ENCODE results near the gene DYNC2H1.
A peak's percentile ranks its signal among the peaks of the same experiment; 100 is the strongest.

The DYNC2H1 gene

GRCh38 chr11:103108933-103109817, at the start of gene DYNC2H1:
Gene DYNC2H1 (plus strand): TSS chr11:103109426. CDS start chr11:103109575, 149 bp downstream.
- peaks cover 2% of the 10 kb centered on the region for H3K9me3 Mint-ChIP-seq
- H3K4me1 Mint-ChIP-seq, result peaks cover 12% of the 10 kb centered on the region
- peak within 1 kb of the TSS; percentile 80 to 97 (median 92) for H3K27ac Mint-ChIP-seq
- TF ChIP-seq, protein P1, sequence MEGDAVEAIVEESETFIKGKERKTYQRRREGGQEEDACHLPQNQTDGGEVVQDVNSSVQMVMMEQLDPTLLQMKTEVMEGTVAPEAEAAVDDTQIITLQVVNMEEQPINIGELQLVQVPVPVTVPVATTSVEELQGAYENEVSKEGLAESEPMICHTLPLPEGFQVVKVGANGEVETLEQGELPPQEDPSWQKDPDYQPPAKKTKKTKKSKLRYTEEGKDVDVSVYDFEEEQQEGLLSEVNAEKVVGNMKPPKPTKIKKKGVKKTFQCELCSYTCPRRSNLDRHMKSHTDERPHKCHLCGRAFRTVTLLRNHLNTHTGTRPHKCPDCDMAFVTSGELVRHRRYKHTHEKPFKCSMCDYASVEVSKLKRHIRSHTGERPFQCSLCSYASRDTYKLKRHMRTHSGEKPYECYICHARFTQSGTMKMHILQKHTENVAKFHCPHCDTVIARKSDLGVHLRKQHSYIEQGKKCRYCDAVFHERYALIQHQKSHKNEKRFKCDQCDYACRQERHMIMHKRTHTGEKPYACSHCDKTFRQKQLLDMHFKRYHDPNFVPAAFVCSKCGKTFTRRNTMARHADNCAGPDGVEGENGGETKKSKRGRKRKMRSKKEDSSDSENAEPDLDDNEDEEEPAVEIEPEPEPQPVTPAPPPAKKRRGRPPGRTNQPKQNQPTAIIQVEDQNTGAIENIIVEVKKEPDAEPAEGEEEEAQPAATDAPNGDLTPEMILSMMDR (IDR thresholded peaks at IDR 0.05; ENCODE audit: unreplicated experiment in 3 of 3), result peak; percentile 56 to 61 (median 56)
- H3K27me3 Mint-ChIP-seq (ENCODE audit: low read depth), result no peaks in the 10 kb centered on the region
- peaks cover 9% of the 10 kb centered on the region for H3K36me3 Mint-ChIP-seq (ENCODE audit: low read depth)
- H3K4me3 Mint-ChIP-seq, result peak within 1 kb of the TSS; percentile 92 to 99 (median 97)

DNA sequence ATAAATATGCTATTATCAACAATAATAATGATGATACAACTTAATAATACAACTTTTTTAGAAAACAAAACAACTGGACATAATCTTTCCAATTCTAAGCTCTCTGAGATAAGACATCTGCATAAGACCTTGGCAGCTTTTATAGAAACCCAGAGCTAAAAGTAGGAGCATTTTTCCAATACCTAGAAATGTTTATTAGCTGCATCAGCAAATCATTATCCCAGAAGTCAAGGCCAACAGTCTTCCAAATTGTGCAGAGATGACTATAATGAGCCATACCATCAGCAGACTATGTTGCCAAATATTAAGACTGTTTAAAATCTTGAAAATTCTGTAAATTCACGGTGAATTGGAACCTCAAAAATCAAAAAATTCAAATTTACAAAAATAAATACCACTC, 47.6 kb upstream of the DYNC2H1 start:
- no peaks in the 10 kb centered on the region for H3K27me3 Mint-ChIP-seq (ENCODE audit: low read depth)
- peaks cover 36% of the 10 kb centered on the region for H3K36me3 Mint-ChIP-seq (ENCODE audit: low read depth)
- H3K4me1 Mint-ChIP-seq, result no peaks in the 10 kb centered on the region
- H3K27ac Mint-ChIP-seq, result no peak overlapping the region
- H3K4me3 Mint-ChIP-seq, result no peak overlapping the region
- TF ChIP-seq, protein P1 (IDR thresholded peaks at IDR 0.05; ENCODE audit: unreplicated experiment in 3 of 3), result no peak
- no peaks in the 10 kb centered on the region for H3K9me3 Mint-ChIP-seq

GRCh38 chr11:103067118-103067517, 42.1 kb upstream of the DYNC2H1 start:
- H3K27ac Mint-ChIP-seq, result no peak overlapping the region
- H3K27me3 Mint-ChIP-seq (ENCODE audit: low read depth), result no peaks in the 10 kb centered on the region
- no peaks in the 10 kb centered on the region for H3K9me3 Mint-ChIP-seq
- H3K4me1 Mint-ChIP-seq, result no peaks in the 10 kb centered on the region
- TF ChIP-seq, protein P1 (IDR thresholded peaks at IDR 0.05; ENCODE audit: unreplicated experiment in 3 of 3), result no peak
- no peak overlapping the region for H3K4me3 Mint-ChIP-seq
- peaks cover 56% of the 10 kb centered on the region for H3K36me3 Mint-ChIP-seq (ENCODE audit: low read depth)

DNA sequence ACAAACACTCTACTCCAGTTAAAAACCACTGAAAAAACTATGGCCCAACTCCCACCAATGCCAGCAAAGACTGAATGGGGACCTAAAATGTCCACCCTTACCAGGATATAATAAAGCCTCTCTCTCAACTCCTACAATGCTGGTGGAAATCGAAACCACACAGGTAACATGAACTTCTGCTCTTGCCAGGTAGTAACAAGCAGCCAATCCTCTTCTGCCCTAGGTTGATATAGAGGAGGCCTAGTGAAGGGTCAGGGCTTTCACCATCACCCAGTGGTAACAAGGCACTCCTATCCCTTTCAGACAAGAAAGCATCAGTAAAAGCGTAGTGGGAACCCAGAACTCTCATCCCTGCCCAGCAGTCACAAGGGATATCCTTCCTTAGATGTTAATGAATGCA, 39.9 kb upstream of the DYNC2H1 start:
- Mint-ChIP-seq H3K9me3 (no peaks in the 10 kb centered on the region), H3K27ac (no peak overlapping the region), H3K4me1 (no peaks in the 10 kb centered on the region), H3K36me3 (ENCODE audit: low read depth) (peaks cover 63% of the 10 kb centered on the region), H3K27me3 (ENCODE audit: low read depth) (no peaks in the 10 kb centered on the region), H3K4me3 (no peak overlapping the region)
- TF ChIP-seq, protein P1 (IDR thresholded peaks at IDR 0.05; ENCODE audit: unreplicated experiment in 3 of 3), result no peak

- no peak overlapping the region for H3K27ac Mint-ChIP-seq
- peaks cover 69% of the 10 kb centered on the region for H3K36me3 Mint-ChIP-seq (ENCODE audit: low read depth)
- TF ChIP-seq, protein P1 (IDR thresholded peaks at IDR 0.05; ENCODE audit: unreplicated experiment in 3 of 3), result no peak
- no peaks in the 10 kb centered on the region for H3K4me1 Mint-ChIP-seq
- H3K27me3 Mint-ChIP-seq (ENCODE audit: low read depth), result no peaks in the 10 kb centered on the region
- no peaks in the 10 kb centered on the region for H3K9me3 Mint-ChIP-seq
- H3K4me3 Mint-ChIP-seq, result no peak overlapping the region
Observed at GRCh38 chr11:103070142-103070541, 39.1 kb upstream of the DYNC2H1 start.

GRCh38 chr11:103071008-103071407, 38.2 kb upstream of the DYNC2H1 start:
- Mint-ChIP-seq H3K27ac (no peak overlapping the region), H3K36me3 (ENCODE audit: low read depth) (peaks cover 66% of the 10 kb centered on the region), H3K27me3 (ENCODE audit: low read depth) (no peaks in the 10 kb centered on the region), H3K4me1 (no peaks in the 10 kb centered on the region), H3K9me3 (no peaks in the 10 kb centered on the region), H3K4me3 (no peak overlapping the region)
- TF ChIP-seq, protein P1 (IDR thresholded peaks at IDR 0.05; ENCODE audit: unreplicated experiment in 3 of 3), result no peak

Measured in nephron (organoid).